HEK293 (cell line): Measurements from ENCODE around the gene MAP3K12.

Experiments
- ZNF239 ChIP-seq: fragments of 450-650 bp; formaldehyde crosslinking; IDR thresholded peaks from 2 replicates; pipeline ENCODE4 v1.5.1; 2016; ENCODE audit warnings: missing biosample characterization, missing genetic modification characterization
- ZNF26 ChIP-seq: fragments of 450-650 bp; formaldehyde crosslinking; IDR thresholded peaks from 2 replicates; pipeline ENCODE4 v1.5.1; 2016; ENCODE audit warnings: missing biosample characterization, missing genetic modification characterization
- ZNF274 ChIP-seq, 2 experiments: fragments of 200-500 bp in 1 of 2; fragments of 450-650 bp in 1 of 2; sonication (Bioruptor generic) in 1 of 2; formaldehyde crosslinking in 1 of 2; IDR thresholded peaks; 2 replicates each; pipeline versions ENCODE4 v1.5.1 to v1.6.1; 2014 to 2016; ENCODE audit warnings: borderline replicate concordance in 1 of 2, inconsistent platforms in 1 of 2, low read length in 1 of 2, missing biosample characterization in 1 of 2, missing genetic modification characterization in 1 of 2
- ZNF629 ChIP-seq: fragments of 450-650 bp; formaldehyde crosslinking; IDR thresholded peaks from 2 replicates; pipeline ENCODE4 v1.5.1; 2017; ENCODE audit warnings: missing biosample characterization, missing genetic modification characterization
- ZSCAN5A ChIP-seq: fragments of 450-650 bp; formaldehyde crosslinking; IDR thresholded peaks from 2 replicates; pipeline ENCODE4 v1.5.1; 2016; ENCODE audit warnings: missing biosample characterization, missing genetic modification characterization
- TF ChIP-seq, protein P1 (sequence below): fragments of 450-650 bp; formaldehyde crosslinking; IDR thresholded peaks from 2 replicates; pipeline ENCODE4 v1.5.1; 2016; ENCODE audit warnings: missing biosample characterization, missing genetic modification characterization
- TF ChIP-seq, protein P2 (sequence below): fragments of 450-650 bp; formaldehyde crosslinking; IDR thresholded peaks from 2 replicates; pipeline ENCODE4 v1.5.1; 2016; ENCODE audit warnings: missing biosample characterization, missing genetic modification characterization

DNA sequence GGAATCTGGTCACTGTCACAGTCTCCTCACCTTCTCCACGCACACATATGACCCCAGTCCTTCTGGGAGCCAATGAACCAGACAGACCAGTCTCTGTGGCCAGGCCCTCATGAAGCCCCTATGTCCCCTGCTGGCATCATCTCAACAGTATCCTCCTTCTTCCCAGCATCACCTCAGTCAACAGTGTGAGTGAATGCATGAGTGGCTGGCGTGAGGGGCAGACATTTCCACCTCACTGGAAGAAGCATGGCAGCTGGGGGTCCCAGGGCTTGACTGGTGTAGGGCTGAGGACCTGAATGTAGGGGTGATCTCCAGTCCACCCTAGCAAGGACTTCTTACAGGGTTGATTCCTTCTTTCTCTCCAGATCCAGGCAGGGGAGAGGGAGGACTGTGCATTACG is 1.8 kb downstream of the MAP3K12 start:
- TF ChIP-seq ZNF26 (tag by site-specific recombination) = no peak
- TF ChIP-seq ZNF629 = no peak
- TF ChIP-seq, protein P1, sequence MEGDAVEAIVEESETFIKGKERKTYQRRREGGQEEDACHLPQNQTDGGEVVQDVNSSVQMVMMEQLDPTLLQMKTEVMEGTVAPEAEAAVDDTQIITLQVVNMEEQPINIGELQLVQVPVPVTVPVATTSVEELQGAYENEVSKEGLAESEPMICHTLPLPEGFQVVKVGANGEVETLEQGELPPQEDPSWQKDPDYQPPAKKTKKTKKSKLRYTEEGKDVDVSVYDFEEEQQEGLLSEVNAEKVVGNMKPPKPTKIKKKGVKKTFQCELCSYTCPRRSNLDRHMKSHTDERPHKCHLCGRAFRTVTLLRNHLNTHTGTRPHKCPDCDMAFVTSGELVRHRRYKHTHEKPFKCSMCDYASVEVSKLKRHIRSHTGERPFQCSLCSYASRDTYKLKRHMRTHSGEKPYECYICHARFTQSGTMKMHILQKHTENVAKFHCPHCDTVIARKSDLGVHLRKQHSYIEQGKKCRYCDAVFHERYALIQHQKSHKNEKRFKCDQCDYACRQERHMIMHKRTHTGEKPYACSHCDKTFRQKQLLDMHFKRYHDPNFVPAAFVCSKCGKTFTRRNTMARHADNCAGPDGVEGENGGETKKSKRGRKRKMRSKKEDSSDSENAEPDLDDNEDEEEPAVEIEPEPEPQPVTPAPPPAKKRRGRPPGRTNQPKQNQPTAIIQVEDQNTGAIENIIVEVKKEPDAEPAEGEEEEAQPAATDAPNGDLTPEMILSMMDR = no peak
- TF ChIP-seq ZNF274 (IDR thresholded peaks at IDR 0.05; ENCODE audit: low read length) = no peak
- no peak for TF ChIP-seq ZNF274 (tag by site-specific recombination; IDR thresholded peaks at IDR 0.05; ENCODE audit: borderline replicate concordance)
- TF ChIP-seq ZSCAN5A = no peak
- TF ChIP-seq ZNF239 (tag by site-specific recombination) = no peak
- TF ChIP-seq, protein P2, sequence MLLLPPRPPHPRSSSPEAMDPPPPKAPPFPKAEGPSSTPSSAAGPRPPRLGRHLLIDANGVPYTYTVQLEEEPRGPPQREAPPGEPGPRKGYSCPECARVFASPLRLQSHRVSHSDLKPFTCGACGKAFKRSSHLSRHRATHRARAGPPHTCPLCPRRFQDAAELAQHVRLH (tag by site-specific recombination) = no peak
